OCI-LY1 (cell line): Measurements from ENCODE around the gene CNNM1.

ENCODE experiments used
- H2AFZ ChIP-seq: fragments of 200-600 bp; sonication (generic), shearing (Covaris generic); 2 replicates; pipeline ENCODE4 v1.6.0; 2014; ENCODE audit warnings: antibody characterized with exemption, mild to moderate bottlenecking, low read length
- H3F3A ChIP-seq: fragments of 200-600 bp; sonication (generic), shearing (Covaris generic); 2 replicates; pipeline ENCODE4 v1.6.0; 2014; ENCODE audit warnings: mild to moderate bottlenecking, antibody characterized with exemption, low read length, moderate library complexity; ENCODE audit not compliant: insufficient read depth
- H3K27ac ChIP-seq: fragments of 200-600 bp; sonication (generic); 2 replicates; pipeline ENCODE4 v1.5.1; 2014; ENCODE audit warnings: low read length, mixed run types, mild to moderate bottlenecking, low read depth; ENCODE audit not compliant: poor library complexity, severe bottlenecking
- H3K27me3 ChIP-seq: fragments of 200-600 bp; sonication (generic); 2 replicates; pipeline ENCODE4 v1.6.0; 2014; ENCODE audit warnings: antibody characterized with exemption, mild to moderate bottlenecking, low read length, moderate library complexity; ENCODE audit not compliant: insufficient read depth
- H3K36me3 ChIP-seq: fragments of 200-600 bp; sonication (generic); 2 replicates; pipeline ENCODE4 v1.6.1; 2014; ENCODE audit warnings: mild to moderate bottlenecking, antibody characterized with exemption, low read length, moderate library complexity, mixed read lengths; ENCODE audit not compliant: insufficient read depth
- H3K4me1 ChIP-seq: fragments of 200-600 bp; sonication (generic); 2 replicates; pipeline ENCODE4 v1.5.1; 2014; ENCODE audit warnings: mild to moderate bottlenecking, low read length, moderate library complexity; ENCODE audit not compliant: insufficient read depth, severe bottlenecking
- H3K4me2 ChIP-seq: fragments of 200-600 bp; sonication (generic), shearing (Covaris generic); 2 replicates; pipeline ENCODE4 v1.6.1; 2014; ENCODE audit warnings: low read length
- H3K4me3 ChIP-seq: fragments of 200-600 bp; sonication (generic); 2 replicates; pipeline ENCODE4 v1.5.1; 2014; ENCODE audit warnings: low read length, low read depth, mild to moderate bottlenecking, mixed read lengths; ENCODE audit not compliant: poor library complexity, severe bottlenecking
- H3K79me2 ChIP-seq: fragments of 200-600 bp; shearing (Covaris generic); 2 replicates; pipeline ENCODE4 v1.6.1; 2016; ENCODE audit warnings: mixed run types, low read length, mixed read lengths; ENCODE audit not compliant: insufficient read depth
- H3K9ac ChIP-seq: fragments of 200-600 bp; sonication (generic), shearing (Covaris generic); 2 replicates; pipeline ENCODE4 v1.6.1; 2014; ENCODE audit warnings: mild to moderate bottlenecking, low read length, mixed read lengths
- H3K9me2 ChIP-seq: fragments of 200-600 bp; sonication (generic), shearing (Covaris generic); 2 replicates; pipeline ENCODE4 v1.6.1; 2014; ENCODE audit warnings: low read depth, mild to moderate bottlenecking, low read length, mixed read lengths
- H3K9me3 ChIP-seq: fragments of 200-600 bp; shearing (Covaris generic); 2 replicates; pipeline ENCODE4 v1.6.1; 2014; ENCODE audit warnings: low read length, mixed read lengths
- H4K20me1 ChIP-seq: fragments of 200-600 bp; sonication (generic), shearing (Covaris generic); 2 replicates; pipeline ENCODE4 v1.6.0; 2016; ENCODE audit warnings: mild to moderate bottlenecking, low read length; ENCODE audit not compliant: insufficient read depth
- EZH2 ChIP-seq: fragments of 200-600 bp; sonication (generic), shearing (Covaris generic); IDR thresholded peaks from 2 replicates; pipeline ENCODE4 v1.8.0; 2017; ENCODE audit warnings: borderline replicate concordance, mixed run types, mild to moderate bottlenecking, antibody characterized with exemption, low read length, moderate library complexity, mixed read lengths
- TF ChIP-seq, protein P1 (sequence below): fragments of 200-600 bp; sonication (generic), shearing (Covaris generic); IDR thresholded peaks from 2 replicates; pipeline ENCODE4 v1.5.1; 2017; ENCODE audit warnings: mild to moderate bottlenecking, antibody characterized with exemption, low read length, moderate library complexity, mixed read lengths

Gene CNNM1

DNA sequence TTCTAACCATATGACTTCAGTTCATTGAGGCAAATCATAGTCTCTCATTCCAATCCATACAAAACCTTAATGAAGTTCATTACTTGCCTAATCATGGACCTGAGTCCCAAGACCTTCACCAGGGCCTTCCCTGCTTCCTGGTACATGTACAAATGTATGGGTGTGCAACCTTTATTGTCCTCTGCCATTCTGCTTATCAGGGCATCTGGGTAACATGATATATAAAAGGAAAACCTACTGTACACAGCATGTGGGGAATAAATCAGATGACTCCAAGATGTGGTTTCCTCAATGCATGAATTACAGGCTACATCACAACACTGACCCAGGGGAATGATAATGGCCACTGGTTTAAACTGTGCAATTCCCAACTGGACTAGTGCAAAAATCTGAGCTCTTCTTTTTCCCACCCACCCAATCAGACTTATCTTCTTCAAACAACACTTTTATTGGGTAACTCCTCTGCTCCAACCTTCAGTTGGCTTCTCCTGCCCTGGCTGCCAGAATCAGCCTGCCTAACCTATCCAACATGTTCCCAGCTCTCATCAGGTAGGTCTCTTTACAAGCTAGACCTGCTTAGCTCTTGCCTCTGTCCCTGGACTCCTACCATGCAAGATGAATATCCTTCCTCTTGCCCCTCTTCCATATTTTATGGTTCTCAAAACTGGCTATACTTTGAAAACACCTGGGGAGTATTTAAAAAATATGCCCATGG lies 89.9 kb downstream of the CNNM1 start:
- H3K27me3 ChIP-seq = no peaks in the 10 kb centered on the region
- H3K4me2 ChIP-seq = no peak overlapping the region
- H3K27ac ChIP-seq = no peak overlapping the region
- no peaks in the 10 kb centered on the region for H4K20me1 ChIP-seq
- H3K36me3 ChIP-seq = peaks cover 4% of the 10 kb centered on the region; the same call in 1 of the 2 replicates
- no peaks in the 10 kb centered on the region for H3K9me3 ChIP-seq
- H3K9me2 ChIP-seq = no peaks in the 10 kb centered on the region
- no peak for TF ChIP-seq EZH2
- TF ChIP-seq, protein P1, sequence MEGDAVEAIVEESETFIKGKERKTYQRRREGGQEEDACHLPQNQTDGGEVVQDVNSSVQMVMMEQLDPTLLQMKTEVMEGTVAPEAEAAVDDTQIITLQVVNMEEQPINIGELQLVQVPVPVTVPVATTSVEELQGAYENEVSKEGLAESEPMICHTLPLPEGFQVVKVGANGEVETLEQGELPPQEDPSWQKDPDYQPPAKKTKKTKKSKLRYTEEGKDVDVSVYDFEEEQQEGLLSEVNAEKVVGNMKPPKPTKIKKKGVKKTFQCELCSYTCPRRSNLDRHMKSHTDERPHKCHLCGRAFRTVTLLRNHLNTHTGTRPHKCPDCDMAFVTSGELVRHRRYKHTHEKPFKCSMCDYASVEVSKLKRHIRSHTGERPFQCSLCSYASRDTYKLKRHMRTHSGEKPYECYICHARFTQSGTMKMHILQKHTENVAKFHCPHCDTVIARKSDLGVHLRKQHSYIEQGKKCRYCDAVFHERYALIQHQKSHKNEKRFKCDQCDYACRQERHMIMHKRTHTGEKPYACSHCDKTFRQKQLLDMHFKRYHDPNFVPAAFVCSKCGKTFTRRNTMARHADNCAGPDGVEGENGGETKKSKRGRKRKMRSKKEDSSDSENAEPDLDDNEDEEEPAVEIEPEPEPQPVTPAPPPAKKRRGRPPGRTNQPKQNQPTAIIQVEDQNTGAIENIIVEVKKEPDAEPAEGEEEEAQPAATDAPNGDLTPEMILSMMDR = no peak
- H3K4me3 ChIP-seq = no peak overlapping the region
- H3F3A ChIP-seq = no peaks in the 10 kb centered on the region
- no peaks in the 10 kb centered on the region for H3K79me2 ChIP-seq
- no peak overlapping the region for H3K9ac ChIP-seq
- no peak overlapping the region for H2AFZ ChIP-seq
- no peaks in the 10 kb centered on the region for H3K4me1 ChIP-seq

DNA sequence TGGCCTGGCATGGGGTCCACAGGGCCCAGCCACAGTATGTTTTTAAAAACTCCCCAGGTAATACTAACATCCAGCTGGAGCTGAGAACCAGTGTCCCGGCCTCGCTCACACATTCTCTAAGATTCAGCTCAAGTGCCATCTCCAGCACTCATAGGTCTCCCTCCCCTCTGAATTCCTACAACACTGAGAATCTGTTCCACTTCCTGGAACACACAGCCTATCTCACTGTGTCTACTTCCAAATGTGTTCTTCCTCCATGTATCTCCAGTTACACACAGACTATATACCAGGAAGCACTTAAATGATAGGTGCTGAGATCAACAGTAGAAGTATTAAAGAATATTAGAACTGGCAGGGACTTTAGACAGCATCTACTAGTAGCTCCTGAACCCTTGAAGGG lies 90.5 kb downstream of the CNNM1 start:
- TF ChIP-seq, protein P1 = no peak
- TF ChIP-seq EZH2 = no peak
- Histone ChIP-seq H3K4me2 (no peak overlapping the region), H3K4me3 (no peak overlapping the region), H3K4me1 (no peaks in the 10 kb centered on the region), H3K9me2 (no peaks in the 10 kb centered on the region), H3K79me2 (no peaks in the 10 kb centered on the region), H2AFZ (no peak overlapping the region), H3K27me3 (no peaks in the 10 kb centered on the region), H3K27ac (no peak overlapping the region), H3K36me3 (peaks cover 4% of the 10 kb centered on the region; the same call in 1 of the 2 replicates), H4K20me1 (no peaks in the 10 kb centered on the region), H3K9ac (no peak overlapping the region), H3K9me3 (no peaks in the 10 kb centered on the region), H3F3A (no peaks in the 10 kb centered on the region)

DNA sequence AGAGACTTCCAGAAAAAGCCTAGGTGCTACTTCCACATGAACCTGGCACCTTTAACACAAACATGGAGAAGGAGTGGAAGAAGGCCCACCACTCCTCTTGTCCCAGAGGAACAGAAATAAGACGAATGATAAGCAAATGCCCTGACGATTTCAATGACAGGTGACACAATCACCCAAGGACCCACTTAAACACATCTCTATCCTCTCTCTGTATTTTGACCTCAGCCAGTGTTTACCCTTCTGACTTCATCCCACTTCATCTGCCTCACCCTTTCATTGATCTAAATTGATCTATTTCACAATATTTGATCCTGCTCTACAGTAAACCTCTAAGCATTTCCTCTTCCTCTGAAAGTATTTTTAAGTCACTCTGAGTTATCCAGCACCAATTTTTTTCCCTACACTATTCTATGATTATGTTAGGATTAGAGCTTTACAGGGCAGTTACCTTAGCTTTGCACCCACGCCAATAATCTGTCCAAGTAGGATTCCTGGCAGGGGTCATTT lies 92.1 kb downstream of the CNNM1 start:
- Histone ChIP-seq H3K79me2 (no peaks in the 10 kb centered on the region), H3K9ac (no peak overlapping the region), H3F3A (no peaks in the 10 kb centered on the region), H3K36me3 (peaks cover 9% of the 10 kb centered on the region; the same call in 1 of the 2 replicates), H3K9me3 (no peaks in the 10 kb centered on the region), H3K4me2 (no peak overlapping the region), H4K20me1 (no peaks in the 10 kb centered on the region), H3K27ac (no peak overlapping the region), H3K27me3 (no peaks in the 10 kb centered on the region), H3K9me2 (no peaks in the 10 kb centered on the region), H3K4me1 (no peaks in the 10 kb centered on the region), H2AFZ (no peak overlapping the region), H3K4me3 (no peak overlapping the region)
- TF ChIP-seq EZH2 = no peak
- TF ChIP-seq, protein P1 = no peak
